ENCODE measurements around the gene QSOX2.

QSOX2 gene

GRCh38 chr9:136186386-136186785 lies 59.2 kb downstream of the QSOX2 start:
- Histone ChIP-seq H3K4me2 (ENCODE audit: low read depth, low read length) (no peak overlapping the region), H3K36me3 (replicated peaks; ENCODE audit: insufficient read depth, low read length) (no peaks in the 10 kb centered on the region), H3K27ac (ENCODE audit: low read length) (no peak overlapping the region), H4K20me1 (ENCODE audit: insufficient read depth, low read length) (no peaks in the 10 kb centered on the region; the same call in 1 of the 2 replicates), H3K9me2 (replicated peaks; ENCODE audit: insufficient read depth, low read length) (no peaks in the 10 kb centered on the region), H3K9ac (ENCODE audit: low read length) (no peak overlapping the region), H2AFZ (ENCODE audit: low read length) (no peak overlapping the region), H3K27me3 (replicated peaks; ENCODE audit: insufficient read depth, low read length) (peaks cover 91% of the 10 kb centered on the region), H3K4me1 (ENCODE audit: low read length) (no peaks in the 10 kb centered on the region), H3K4me3 (ENCODE audit: low read length) (no peak overlapping the region), H3K79me2 (ENCODE audit: low read length) (no peaks in the 10 kb centered on the region), H3K9me3 (replicated peaks; ENCODE audit: insufficient read depth, low read length) (no peaks in the 10 kb centered on the region), H3F3A (ENCODE audit: insufficient read depth, low read length) (no peaks in the 10 kb centered on the region)
- DNase-seq, result no peak
- TF ChIP-seq EZH2phosphoT487 (IDR thresholded peaks at IDR 0.05; ENCODE audit: low read length), result no peak
- no peak for TF ChIP-seq EZH2 (optimal IDR thresholded peaks at IDR 0.05; ENCODE audit: low read depth, low read length)
- TF ChIP-seq CTCF (IDR thresholded peaks at IDR 0.05; ENCODE audit: low read length), result no peak

GRCh38 chr9:136185596-136186366 lies 59.8 kb downstream of the QSOX2 start:
- H4K20me1 ChIP-seq (ENCODE audit: insufficient read depth, low read length), result no peaks in the 10 kb centered on the region; the same call in 1 of the 2 replicates
- H3K79me2 ChIP-seq (ENCODE audit: low read length), result no peaks in the 10 kb centered on the region
- no peak overlapping the region for H3K4me2 ChIP-seq (ENCODE audit: low read depth, low read length)
- no peaks in the 10 kb centered on the region for H3F3A ChIP-seq (ENCODE audit: insufficient read depth, low read length)
- no peak overlapping the region for H2AFZ ChIP-seq (ENCODE audit: low read length)
- no peaks in the 10 kb centered on the region for H3K9me3 ChIP-seq (replicated peaks; ENCODE audit: insufficient read depth, low read length)
- H3K36me3 ChIP-seq (replicated peaks; ENCODE audit: insufficient read depth, low read length), result no peaks in the 10 kb centered on the region
- H3K4me3 ChIP-seq (ENCODE audit: low read length), result no peak overlapping the region
- H3K4me1 ChIP-seq (ENCODE audit: low read length), result no peaks in the 10 kb centered on the region
- no peak for DNase-seq
- H3K27me3 ChIP-seq (replicated peaks; ENCODE audit: insufficient read depth, low read length), result peaks cover 90% of the 10 kb centered on the region
- no peak overlapping the region for H3K27ac ChIP-seq (ENCODE audit: low read length)
- no peaks in the 10 kb centered on the region for H3K9me2 ChIP-seq (replicated peaks; ENCODE audit: insufficient read depth, low read length)
- TF ChIP-seq CTCF (IDR thresholded peaks at IDR 0.05; ENCODE audit: low read length) (no peak), EZH2 (optimal IDR thresholded peaks at IDR 0.05; ENCODE audit: low read depth, low read length) (no peak)
- H3K9ac ChIP-seq (ENCODE audit: low read length), result no peak overlapping the region

GRCh38 chr9:136185066-136185465 lies 60.5 kb downstream of the QSOX2 start:
- Histone ChIP-seq H3K9me2 (replicated peaks; ENCODE audit: insufficient read depth, low read length) (no peaks in the 10 kb centered on the region), H3K4me3 (ENCODE audit: low read length) (no peak overlapping the region), H2AFZ (ENCODE audit: low read length) (no peak overlapping the region), H3K9ac (ENCODE audit: low read length) (no peak overlapping the region), H3K36me3 (replicated peaks; ENCODE audit: insufficient read depth, low read length) (no peaks in the 10 kb centered on the region), H3K27ac (ENCODE audit: low read length) (no peak overlapping the region), H3K79me2 (ENCODE audit: low read length) (no peaks in the 10 kb centered on the region), H4K20me1 (ENCODE audit: insufficient read depth, low read length) (no peaks in the 10 kb centered on the region; the same call in 1 of the 2 replicates), H3K4me1 (ENCODE audit: low read length) (no peaks in the 10 kb centered on the region), H3F3A (ENCODE audit: insufficient read depth, low read length) (no peaks in the 10 kb centered on the region), H3K9me3 (replicated peaks; ENCODE audit: insufficient read depth, low read length) (no peaks in the 10 kb centered on the region), H3K4me2 (ENCODE audit: low read depth, low read length) (no peak overlapping the region), H3K27me3 (replicated peaks; ENCODE audit: insufficient read depth, low read length) (peaks cover 90% of the 10 kb centered on the region)
- DNase-seq, result no peak
- TF ChIP-seq EZH2 (optimal IDR thresholded peaks at IDR 0.05; ENCODE audit: low read depth, low read length), result no peak
- TF ChIP-seq EZH2phosphoT487 (IDR thresholded peaks at IDR 0.05; ENCODE audit: low read length), result no peak

- Histone ChIP-seq H3K27me3 (replicated peaks; ENCODE audit: insufficient read depth, low read length) (peaks cover 93% of the 10 kb centered on the region), H3K4me1 (ENCODE audit: low read length) (no peaks in the 10 kb centered on the region), H3K9ac (ENCODE audit: low read length) (no peak overlapping the region), H3K36me3 (replicated peaks; ENCODE audit: insufficient read depth, low read length) (no peaks in the 10 kb centered on the region), H4K20me1 (ENCODE audit: insufficient read depth, low read length) (no peaks in the 10 kb centered on the region; the same call in 1 of the 2 replicates), H3K4me3 (ENCODE audit: low read length) (no peak overlapping the region), H3K27ac (ENCODE audit: low read length) (no peak overlapping the region), H3K9me2 (replicated peaks; ENCODE audit: insufficient read depth, low read length) (no peaks in the 10 kb centered on the region), H3K4me2 (ENCODE audit: low read depth, low read length) (no peak overlapping the region), H3K9me3 (replicated peaks; ENCODE audit: insufficient read depth, low read length) (no peaks in the 10 kb centered on the region), H3K79me2 (ENCODE audit: low read length) (no peaks in the 10 kb centered on the region), H3F3A (ENCODE audit: insufficient read depth, low read length) (no peaks in the 10 kb centered on the region), H2AFZ (ENCODE audit: low read length) (no peak overlapping the region)
- DNase-seq, result no peak
- TF ChIP-seq EZH2phosphoT487 (IDR thresholded peaks at IDR 0.05; ENCODE audit: low read length) (no peak), EZH2 (optimal IDR thresholded peaks at IDR 0.05; ENCODE audit: low read depth, low read length) (no peak), CTCF (IDR thresholded peaks at IDR 0.05; ENCODE audit: low read length) (no peak)
Observed at GRCh38 chr9:136182850-136183422, 62.7 kb downstream of the QSOX2 start.
